Common myeloid progenitor, CD34-positive (primary cell): ENCODE data around the gene ZBTB8B.

Source experiments
- CTCF ChIA-PET: fragments of 350-600 bp; sonication (Branson Sonifier 250); formaldehyde crosslinking; loops from one replicate; lab custom pipeline; 2021; ENCODE audit warnings: antibody characterized with exemption; lab: Charles Lee
- POLR2A ChIA-PET: fragments of 350-600 bp; sonication (Branson Sonifier 250); formaldehyde crosslinking; loops from one replicate; lab custom pipeline; 2021; ENCODE audit warnings: antibody characterized with exemption; lab: Charles Lee
- DNase-seq, 3 donors: peaks; one replicate each; pipeline versions ENCODE4 v3.0.0 to v3.0.0-alpha.2; 2013
- H3K27ac ChIP-seq, 2 experiments: 1 replicate in 1 of 2; 2 replicates in 1 of 2; pipeline ENCODE4 v1.7.0; 2013; ENCODE audit warnings: inconsistent platforms in 2 of 2, low read length in 2 of 2, mild to moderate bottlenecking in 2 of 2, low read depth in 1 of 2, moderate library complexity in 1 of 2; ENCODE audit not compliant: severe bottlenecking in 2 of 2, insufficient read depth in 1 of 2, poor library complexity in 1 of 2
- H3K27me3 ChIP-seq, 5 experiments: replicated peaks in 2 of 5; 1 replicate in 3 of 5; 2 replicates in 2 of 5; pipeline versions ENCODE4 v1.6.1 to v1.7.0; 2013; ENCODE audit warnings: low read length in 4 of 5, mild to moderate bottlenecking in 2 of 5, moderate library complexity in 2 of 5, inconsistent platforms in 1 of 5; ENCODE audit not compliant: insufficient read depth in 5 of 5, control insufficient read depth in 4 of 5
- H3K36me3 ChIP-seq, 4 experiments: 1 replicate in 2 of 4; 2 replicates in 2 of 4; pipeline versions ENCODE4 v1.6.1 to v1.7.0; 2013; ENCODE audit warnings: low read length in 3 of 4, control low read depth in 1 of 4, mild to moderate bottlenecking in 1 of 4; ENCODE audit not compliant: control insufficient read depth in 4 of 4, insufficient read depth in 4 of 4
- H3K4me1 ChIP-seq, 4 experiments: 1 replicate in 3 of 4; 2 replicates in 1 of 4; pipeline versions ENCODE4 v1.6.1 to v1.7.1; 2013; ENCODE audit warnings: low read length in 3 of 4, mild to moderate bottlenecking in 3 of 4, control low read depth in 1 of 4, inconsistent platforms in 1 of 4, moderate library complexity in 1 of 4; ENCODE audit not compliant: control insufficient read depth in 4 of 4, insufficient read depth in 4 of 4; ENCODE audit errors: control extremely low read depth in 1 of 4
- H3K4me3 ChIP-seq, 7 experiments: 1 replicate in 4 of 7; 2 replicates in 3 of 7; pipeline versions ENCODE4 v1.5.1 to v1.7.0; 2013; ENCODE audit warnings: mild to moderate bottlenecking in 7 of 7, low read length in 6 of 7, moderate library complexity in 6 of 7, inconsistent platforms in 2 of 7, low read depth in 2 of 7, control low read depth in 1 of 7; ENCODE audit not compliant: insufficient read depth in 4 of 7, control insufficient read depth in 1 of 7; ENCODE audit errors: extremely low read depth in 1 of 7
- H3K9me3 ChIP-seq, 5 experiments: 1 replicate in 4 of 5; 2 replicates in 1 of 5; pipeline versions ENCODE4 v1.6.1 to v1.7.1; 2013; ENCODE audit warnings: low read length in 4 of 5, mild to moderate bottlenecking in 2 of 5, inconsistent platforms in 1 of 5, low read depth in 1 of 5, moderate library complexity in 1 of 5; ENCODE audit not compliant: control insufficient read depth in 4 of 5, insufficient read depth in 2 of 5; ENCODE audit errors: control extremely low read depth in 1 of 5
- WGBS: methylation state at CpG from one replicate; pipeline ENCODE4 v1.1.5; 2013; ENCODE audit not compliant: insufficient coverage; 5-methylcytosine and 5-hydroxymethylcytosine counted together

The ZBTB8B gene

GRCh38 chr1:32491386-32491785, 26.5 kb downstream of the ZBTB8B start:
- 100% methylated on average over 1 of the region's 2 CpGs for WGBS
- CTCF ChIA-PET = no interaction called here
- POLR2A ChIA-PET = no interaction called here

GRCh38 chr1:32494196-32494595, 29.3 kb downstream of the ZBTB8B start:
- H3K27me3 ChIP-seq = peaks cover 0 to 2% (median 0%) of the 10 kb centered on the region in 5 experiments
- ChIA-PET CTCF (no interaction called here), POLR2A (no interaction called here)
- H3K27ac ChIP-seq = no peak overlapping the region
- no peak overlapping the region for H3K4me3 ChIP-seq
- 67% methylated on average over 1 of the region's 1 CpG for WGBS
- H3K4me1 ChIP-seq = no peaks in the 10 kb centered on the region
- peak in 1 of 3 donors; percentile 27 for DNase-seq
- no peaks in the 10 kb centered on the region for H3K36me3 ChIP-seq
- H3K9me3 ChIP-seq = no peaks in the 10 kb centered on the region

More at GRCh38 chr1:32491386-32491785, 26.5 kb downstream of the ZBTB8B start:
- no peaks in the 10 kb centered on the region for H3K36me3 ChIP-seq
- H3K27me3 ChIP-seq = peaks cover 0 to 2% (median 0%) of the 10 kb centered on the region in 5 experiments
- H3K9me3 ChIP-seq = no peaks in the 10 kb centered on the region
- H3K27ac ChIP-seq = no peak overlapping the region
- no peak overlapping the region for H3K4me3 ChIP-seq
- no peaks in the 10 kb centered on the region for H3K4me1 ChIP-seq
- no peak for DNase-seq

DNA sequence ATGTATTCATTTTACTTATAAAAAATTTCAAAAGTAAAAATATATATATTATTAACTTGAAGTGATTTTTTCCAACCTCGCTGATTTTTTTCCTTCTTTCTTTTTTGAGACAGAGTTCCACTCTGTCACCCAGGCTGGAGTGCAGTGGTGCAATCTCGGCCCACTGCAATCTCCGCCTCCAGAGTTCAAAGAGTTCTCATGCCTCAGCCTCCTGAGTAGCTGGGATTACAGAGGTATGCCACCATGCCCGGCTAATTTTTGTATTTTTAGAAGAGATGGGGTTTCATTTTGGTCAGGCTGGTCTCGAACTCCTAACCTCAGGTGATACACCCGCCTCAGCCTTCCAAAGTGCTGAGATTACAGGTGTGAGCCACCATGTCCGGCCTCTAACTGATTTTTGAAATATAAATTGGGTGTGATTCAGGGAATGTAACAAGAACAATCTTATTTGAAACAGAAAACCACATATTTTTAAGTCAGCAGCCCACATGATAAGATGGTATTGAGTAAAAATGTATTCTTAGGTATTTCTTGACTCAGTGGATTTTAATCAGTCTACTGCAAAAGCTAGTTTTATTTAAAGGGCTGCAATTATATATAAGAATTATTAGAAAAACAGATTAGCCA, 30.0 kb downstream of the ZBTB8B start:
- Histone ChIP-seq H3K9me3 (no peaks in the 10 kb centered on the region), H3K36me3 (no peaks in the 10 kb centered on the region), H3K27me3 (peaks cover 0 to under 1% (median 0%) of the 10 kb centered on the region in 5 experiments), H3K4me1 (no peaks in the 10 kb centered on the region), H3K27ac (no peak overlapping the region), H3K4me3 (no peak overlapping the region)
- 91% methylated on average over 4 of the region's 7 CpGs for WGBS
- ChIA-PET CTCF (interaction anchor here (1.6 kb wide), 1 partner anchor 117 kb away, joined by 4 read pairs; no protein-coding TSS in a partner anchor), POLR2A (no interaction called here)
- no peak for DNase-seq

DNA sequence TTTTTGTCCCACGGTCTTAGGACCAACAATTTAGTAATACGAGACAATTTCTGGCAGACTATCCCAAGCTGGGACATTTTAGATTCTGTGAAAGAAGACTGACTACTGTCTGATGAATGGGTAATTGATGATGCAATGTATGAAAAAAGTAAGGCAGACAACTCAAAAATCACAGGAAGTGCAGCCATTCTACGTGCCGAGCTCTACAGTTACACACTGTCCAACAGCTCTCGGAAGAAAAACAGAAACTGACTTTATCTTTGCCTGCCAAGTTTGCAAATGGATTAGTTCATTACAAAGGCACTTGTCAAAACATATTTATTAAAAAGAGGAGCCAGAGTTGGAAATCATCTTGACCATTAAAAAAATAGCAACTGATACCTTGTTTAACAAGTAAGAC, 31.3 kb downstream of the ZBTB8B start:
- Histone ChIP-seq H3K27ac (no peak overlapping the region), H3K4me1 (peaks cover 0 to 7% (median 4%) of the 10 kb centered on the region in 4 experiments), H3K9me3 (no peaks in the 10 kb centered on the region), H3K36me3 (no peaks in the 10 kb centered on the region), H3K27me3 (no peaks in the 10 kb centered on the region), H3K4me3 (no peak overlapping the region)
- ChIA-PET POLR2A (no interaction called here), CTCF (interaction anchor here (1.4 to 1.6 kb wide), 2 partner anchors 16 to 115 kb away, joined by 3 to 4 read pairs; no protein-coding TSS in a partner anchor)
- 67% methylated on average over 2 of the region's 5 CpGs for WGBS
- DNase-seq = no peak

- Histone ChIP-seq H3K27ac (no peak overlapping the region), H3K36me3 (no peaks in the 10 kb centered on the region), H3K4me3 (no peak overlapping the region), H3K9me3 (no peaks in the 10 kb centered on the region), H3K4me1 (peaks cover 0 to 9% (median 5%) of the 10 kb centered on the region in 4 experiments), H3K27me3 (no peaks in the 10 kb centered on the region)
- 97% methylated on average over 5 of the region's 8 CpGs for WGBS
- ChIA-PET CTCF (no interaction called here), POLR2A (no interaction called here)
- DNase-seq = no peak
These were observed 33.9 kb downstream of the ZBTB8B start for GRCh38 chr1:32498751-32499150.

- Histone ChIP-seq H3K9me3 (no peaks in the 10 kb centered on the region), H3K4me3 (peak overlapping the region; percentile 59 to 80 (median 74)), H3K27ac (peak overlapping the region in 1 of 2 experiments; percentile 14), H3K27me3 (no peaks in the 10 kb centered on the region), H3K36me3 (no peaks in the 10 kb centered on the region), H3K4me1 (peaks cover 0 to 9% (median 5%) of the 10 kb centered on the region in 4 experiments)
- WGBS = under 1% methylated on average over 87 of the region's 99 CpGs
- POLR2A ChIA-PET = no interaction called here
- CTCF ChIA-PET = interaction anchor here (1.0 to 1.6 kb wide), 3 partner anchors 19 to 137 kb away, joined by 3 to 4 read pairs (median 3); no protein-coding TSS in a partner anchor
- DNase-seq = peak; percentile 68 to 82 (median 76)
These were observed 35.7 kb downstream of the ZBTB8B start for GRCh38 chr1:32500387-32501209.
